ENCODE results near the gene ZNF845. TPM values are rescaled to one million over a fixed set of nuclear protein-coding genes. Genes with fewer than 3 reads are reported as not detected.

Gene ZNF845
- total and polyA plus RNA-seq, 12 donors = 1.5 to 7.6 (median 5.0) TPM

DNA sequence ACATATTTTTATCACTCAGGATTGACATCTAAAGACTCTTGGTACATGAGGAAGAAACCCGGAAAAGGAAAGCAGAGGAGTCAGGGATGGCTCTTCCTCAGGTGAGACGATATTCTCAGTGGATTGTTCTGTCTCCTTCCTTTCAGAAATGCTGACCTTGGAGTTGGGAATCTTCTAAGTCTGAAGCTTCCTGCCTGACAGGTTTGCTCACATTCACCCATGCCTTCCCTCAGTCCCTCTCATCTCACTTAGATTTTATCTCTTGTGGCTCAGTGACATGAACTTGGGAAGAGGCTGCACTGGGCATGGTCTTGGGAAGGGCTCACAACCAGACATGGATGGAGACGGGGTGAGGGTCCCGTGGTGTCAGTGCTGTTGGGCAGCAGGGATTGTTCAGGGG, 38.6 kb downstream of the ZNF845 start:
- Histone ChIP-seq H3K9me3 (replicated peaks in 1 of 3) (no peaks in the 10 kb centered on the region), H3K36me3 (replicated peaks in 1 of 2) (peaks cover 0 to 4% of the 10 kb centered on the region in 2 donors), H3K27ac (no peak overlapping the region), H3K4me1 (replicated peaks in 1 of 2) (no peaks in the 10 kb centered on the region), H3K27me3 (no peaks in the 10 kb centered on the region), H3K4me3 (no peak overlapping the region)
- WGBS, 4 donors = 92 to 94% (median 93%) methylated on average over 4 of the region's 4 CpGs
- intact Hi-C loops (cut with DNase I) = no loop called here
- no peak for TF ChIP-seq POLR2A (IDR thresholded peaks at IDR 0.05)
- TF ChIP-seq, protein P1, sequence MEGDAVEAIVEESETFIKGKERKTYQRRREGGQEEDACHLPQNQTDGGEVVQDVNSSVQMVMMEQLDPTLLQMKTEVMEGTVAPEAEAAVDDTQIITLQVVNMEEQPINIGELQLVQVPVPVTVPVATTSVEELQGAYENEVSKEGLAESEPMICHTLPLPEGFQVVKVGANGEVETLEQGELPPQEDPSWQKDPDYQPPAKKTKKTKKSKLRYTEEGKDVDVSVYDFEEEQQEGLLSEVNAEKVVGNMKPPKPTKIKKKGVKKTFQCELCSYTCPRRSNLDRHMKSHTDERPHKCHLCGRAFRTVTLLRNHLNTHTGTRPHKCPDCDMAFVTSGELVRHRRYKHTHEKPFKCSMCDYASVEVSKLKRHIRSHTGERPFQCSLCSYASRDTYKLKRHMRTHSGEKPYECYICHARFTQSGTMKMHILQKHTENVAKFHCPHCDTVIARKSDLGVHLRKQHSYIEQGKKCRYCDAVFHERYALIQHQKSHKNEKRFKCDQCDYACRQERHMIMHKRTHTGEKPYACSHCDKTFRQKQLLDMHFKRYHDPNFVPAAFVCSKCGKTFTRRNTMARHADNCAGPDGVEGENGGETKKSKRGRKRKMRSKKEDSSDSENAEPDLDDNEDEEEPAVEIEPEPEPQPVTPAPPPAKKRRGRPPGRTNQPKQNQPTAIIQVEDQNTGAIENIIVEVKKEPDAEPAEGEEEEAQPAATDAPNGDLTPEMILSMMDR (IDR thresholded peaks at IDR 0.05) = no peak
- no peak for DNase-seq

DNA sequence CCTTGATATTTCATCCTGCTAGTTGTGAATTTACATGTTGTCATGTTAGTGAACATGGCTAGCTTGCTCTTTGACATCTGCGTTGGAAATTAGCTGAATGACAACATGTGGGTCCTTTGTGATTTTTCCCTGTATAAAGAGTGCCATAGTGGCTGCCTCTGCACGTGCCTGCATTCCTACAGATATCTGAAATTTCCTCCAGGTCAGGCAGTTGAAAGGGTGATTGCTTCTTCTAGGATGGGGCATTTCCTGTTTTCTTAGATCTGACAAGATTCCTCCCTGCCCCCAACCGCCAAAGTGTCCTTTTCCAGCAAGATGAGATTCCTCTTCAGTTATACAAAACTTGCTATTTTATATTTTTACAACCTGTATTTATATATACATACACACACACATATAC, 40.7 kb downstream of the ZNF845 start:
- DNase-seq = no peak
- WGBS, 4 donors = 58 to 79% (median 69%) methylated on average over 3 of the region's 3 CpGs
- intact Hi-C loops (cut with DNase I) = no loop called here
- Histone ChIP-seq H3K27ac (no peak overlapping the region), H3K27me3 (no peaks in the 10 kb centered on the region), H3K4me1 (replicated peaks in 1 of 2) (no peaks in the 10 kb centered on the region), H3K4me3 (no peak overlapping the region), H3K36me3 (replicated peaks in 1 of 2) (peaks cover 0 to 12% of the 10 kb centered on the region in 2 donors), H3K9me3 (replicated peaks in 1 of 3) (no peaks in the 10 kb centered on the region)
- TF ChIP-seq, protein P1 (IDR thresholded peaks at IDR 0.05) = no peak
- TF ChIP-seq POLR2A (IDR thresholded peaks at IDR 0.05) = no peak

DNA sequence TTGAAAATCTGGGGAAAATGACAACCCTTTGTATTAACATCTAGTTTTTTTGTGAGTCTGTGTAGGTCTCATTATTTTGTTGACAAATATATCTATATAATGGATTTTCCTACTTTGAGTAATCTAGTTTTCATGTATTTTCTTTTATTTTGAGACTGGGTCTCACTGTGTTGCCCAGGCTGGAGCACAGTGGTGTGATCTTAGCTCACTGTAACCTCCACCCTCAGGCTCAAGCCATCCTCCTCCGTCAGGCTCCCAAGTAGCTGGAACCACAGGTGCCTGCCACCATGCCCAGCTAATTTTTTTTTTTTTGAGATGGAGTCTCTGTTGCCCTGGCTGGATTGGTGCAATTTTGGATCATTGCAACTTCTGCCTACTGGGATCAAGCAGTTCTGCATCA, 41.2 kb downstream of the ZNF845 start:
- no peak overlapping the region for H3K4me3 ChIP-seq
- H3K9me3 ChIP-seq (replicated peaks in 1 of 3) = no peaks in the 10 kb centered on the region
- intact Hi-C loops (cut with DNase I) = no loop called here
- no peak for TF ChIP-seq POLR2A (IDR thresholded peaks at IDR 0.05)
- TF ChIP-seq, protein P1 (IDR thresholded peaks at IDR 0.05) = no peak
- H3K27me3 ChIP-seq = no peaks in the 10 kb centered on the region
- no peaks in the 10 kb centered on the region for H3K4me1 ChIP-seq (replicated peaks in 1 of 2)
- WGBS, 4 donors = 83 to 100% (median 92%) methylated on average over 1 of the region's 1 CpG
- H3K27ac ChIP-seq = no peak overlapping the region
- DNase-seq = no peak
- peaks cover 0 to 16% of the 10 kb centered on the region in 2 donors for H3K36me3 ChIP-seq (replicated peaks in 1 of 2)

DNA sequence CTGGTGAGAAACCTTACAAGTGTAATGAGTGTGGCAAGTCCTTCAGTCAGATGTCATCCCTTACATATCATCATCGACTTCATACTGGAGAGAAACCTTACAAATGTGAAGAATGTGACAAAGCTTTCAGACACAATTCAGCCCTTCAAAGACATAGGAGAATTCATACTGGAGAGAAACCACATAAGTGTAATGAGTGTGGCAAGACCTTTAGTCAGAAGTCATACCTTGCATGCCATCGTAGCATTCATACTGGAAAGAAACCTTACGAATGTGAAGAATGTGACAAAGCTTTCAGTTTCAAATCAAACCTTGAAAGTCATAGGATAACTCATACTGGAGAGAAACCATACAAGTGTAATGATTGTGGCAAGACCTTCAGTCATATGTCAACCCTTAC, 47.8 kb downstream of the ZNF845 start:
- intact Hi-C loops (cut with DNase I) = no loop called here
- peak in 1 of 7 donors; percentile 0 for DNase-seq
- Histone ChIP-seq H3K9me3 (replicated peaks in 1 of 3) (peaks cover 0 to 17% (median 0%) of the 10 kb centered on the region in 3 donors), H3K36me3 (replicated peaks in 1 of 2) (peaks cover 0 to 23% of the 10 kb centered on the region in 2 donors), H3K4me3 (no peak overlapping the region), H3K27me3 (no peaks in the 10 kb centered on the region), H3K4me1 (replicated peaks in 1 of 2) (no peaks in the 10 kb centered on the region), H3K27ac (no peak overlapping the region)
- WGBS, 4 donors = 95 to 96% (median 96%) methylated on average over 3 of the region's 3 CpGs
- TF ChIP-seq POLR2A (IDR thresholded peaks at IDR 0.05) = no peak
- TF ChIP-seq, protein P1 (IDR thresholded peaks at IDR 0.05) = no peak

Measured in adrenal gland (tissue), 12 donors.